ENCODE data around the gene HEXIM1. TPM values are rescaled to one million over a fixed set of nuclear protein-coding genes. Genes with fewer than 3 reads are reported as not detected.

The HEXIM1 gene
- total RNA-seq, 1 donor from 2014 or later = 22.6 TPM

DNA sequence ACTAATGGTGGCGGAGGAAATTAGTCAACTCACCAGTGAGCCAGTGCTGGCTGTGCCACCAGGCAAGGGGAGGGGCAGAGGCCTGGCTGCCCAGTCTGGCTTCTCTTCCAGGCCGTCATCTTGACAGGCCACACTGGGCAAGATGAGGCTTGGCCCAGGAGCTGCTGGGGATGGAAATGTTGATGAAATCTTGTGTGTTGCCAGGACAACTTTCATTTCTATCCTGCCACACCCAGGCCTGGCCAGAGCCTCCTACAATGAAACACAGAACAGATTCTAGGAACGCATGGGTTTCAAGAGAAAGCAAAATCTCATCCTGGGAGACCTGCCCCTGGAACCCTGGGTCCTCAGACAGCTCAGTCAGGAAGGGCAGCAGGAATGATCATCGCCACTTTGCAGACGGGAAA is 22.7 kb downstream of the HEXIM1 start:
- H3K27me3 Mint-ChIP-seq (ENCODE audit: unreplicated experiment) = peaks cover 3% of the 10 kb centered on the region
- no peak for DNase-seq (ENCODE audit: low spot score)

GRCh38 chr17:45171338-45172231 is 23.3 kb downstream of the HEXIM1 start:
- peak overlapping the region; percentile 88 for H3K27ac Mint-ChIP-seq (ENCODE audit: unreplicated experiment)
- no peak for DNase-seq (ENCODE audit: low spot score)
- peaks cover 3% of the 10 kb centered on the region for H3K27me3 Mint-ChIP-seq (ENCODE audit: unreplicated experiment)
- H3K9me3 Mint-ChIP-seq (ENCODE audit: unreplicated experiment) = no peaks in the 10 kb centered on the region
- H3K4me3 Mint-ChIP-seq (ENCODE audit: unreplicated experiment) = no peak overlapping the region
- H3K36me3 Mint-ChIP-seq (ENCODE audit: low read depth, unreplicated experiment) = no peaks in the 10 kb centered on the region
- peaks cover 22% of the 10 kb centered on the region for H3K4me1 Mint-ChIP-seq (ENCODE audit: unreplicated experiment)
- TF ChIP-seq, protein P1, sequence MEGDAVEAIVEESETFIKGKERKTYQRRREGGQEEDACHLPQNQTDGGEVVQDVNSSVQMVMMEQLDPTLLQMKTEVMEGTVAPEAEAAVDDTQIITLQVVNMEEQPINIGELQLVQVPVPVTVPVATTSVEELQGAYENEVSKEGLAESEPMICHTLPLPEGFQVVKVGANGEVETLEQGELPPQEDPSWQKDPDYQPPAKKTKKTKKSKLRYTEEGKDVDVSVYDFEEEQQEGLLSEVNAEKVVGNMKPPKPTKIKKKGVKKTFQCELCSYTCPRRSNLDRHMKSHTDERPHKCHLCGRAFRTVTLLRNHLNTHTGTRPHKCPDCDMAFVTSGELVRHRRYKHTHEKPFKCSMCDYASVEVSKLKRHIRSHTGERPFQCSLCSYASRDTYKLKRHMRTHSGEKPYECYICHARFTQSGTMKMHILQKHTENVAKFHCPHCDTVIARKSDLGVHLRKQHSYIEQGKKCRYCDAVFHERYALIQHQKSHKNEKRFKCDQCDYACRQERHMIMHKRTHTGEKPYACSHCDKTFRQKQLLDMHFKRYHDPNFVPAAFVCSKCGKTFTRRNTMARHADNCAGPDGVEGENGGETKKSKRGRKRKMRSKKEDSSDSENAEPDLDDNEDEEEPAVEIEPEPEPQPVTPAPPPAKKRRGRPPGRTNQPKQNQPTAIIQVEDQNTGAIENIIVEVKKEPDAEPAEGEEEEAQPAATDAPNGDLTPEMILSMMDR (IDR thresholded peaks at IDR 0.05; ENCODE audit: unreplicated experiment) = no peak

More for the DNA sequence above, 22.7 kb downstream of the HEXIM1 start:
- H3K27ac Mint-ChIP-seq (ENCODE audit: unreplicated experiment) = peak overlapping the region; percentile 88
- no peaks in the 10 kb centered on the region for H3K36me3 Mint-ChIP-seq (ENCODE audit: low read depth, unreplicated experiment)
- peaks cover 22% of the 10 kb centered on the region for H3K4me1 Mint-ChIP-seq (ENCODE audit: unreplicated experiment)
- H3K4me3 Mint-ChIP-seq (ENCODE audit: unreplicated experiment) = no peak overlapping the region
- H3K9me3 Mint-ChIP-seq (ENCODE audit: unreplicated experiment) = no peaks in the 10 kb centered on the region
- TF ChIP-seq, protein P1 (IDR thresholded peaks at IDR 0.05; ENCODE audit: unreplicated experiment) = no peak

- Mint-ChIP-seq H3K4me3 (ENCODE audit: unreplicated experiment) (no peak overlapping the region), H3K4me1 (ENCODE audit: unreplicated experiment) (peaks cover 22% of the 10 kb centered on the region), H3K36me3 (ENCODE audit: low read depth, unreplicated experiment) (no peaks in the 10 kb centered on the region), H3K9me3 (ENCODE audit: unreplicated experiment) (no peaks in the 10 kb centered on the region), H3K27ac (ENCODE audit: unreplicated experiment) (no peak overlapping the region), H3K27me3 (ENCODE audit: unreplicated experiment) (peaks cover 3% of the 10 kb centered on the region)
- TF ChIP-seq, protein P1 (IDR thresholded peaks at IDR 0.05; ENCODE audit: unreplicated experiment) = no peak
- no peak for DNase-seq (ENCODE audit: low spot score)
Observed at GRCh38 chr17:45172232-45172540, 23.9 kb downstream of the HEXIM1 start.

- Mint-ChIP-seq H3K27me3 (ENCODE audit: unreplicated experiment) (peaks cover 3% of the 10 kb centered on the region), H3K4me1 (ENCODE audit: unreplicated experiment) (peaks cover 22% of the 10 kb centered on the region), H3K36me3 (ENCODE audit: low read depth, unreplicated experiment) (no peaks in the 10 kb centered on the region), H3K4me3 (ENCODE audit: unreplicated experiment) (no peak overlapping the region), H3K27ac (ENCODE audit: unreplicated experiment) (no peak overlapping the region), H3K9me3 (ENCODE audit: unreplicated experiment) (no peaks in the 10 kb centered on the region)
- DNase-seq (ENCODE audit: low spot score) = no peak
- TF ChIP-seq, protein P1 (IDR thresholded peaks at IDR 0.05; ENCODE audit: unreplicated experiment) = no peak
Observed at GRCh38 chr17:45172541-45173286, 24.4 kb downstream of the HEXIM1 start.

DNA sequence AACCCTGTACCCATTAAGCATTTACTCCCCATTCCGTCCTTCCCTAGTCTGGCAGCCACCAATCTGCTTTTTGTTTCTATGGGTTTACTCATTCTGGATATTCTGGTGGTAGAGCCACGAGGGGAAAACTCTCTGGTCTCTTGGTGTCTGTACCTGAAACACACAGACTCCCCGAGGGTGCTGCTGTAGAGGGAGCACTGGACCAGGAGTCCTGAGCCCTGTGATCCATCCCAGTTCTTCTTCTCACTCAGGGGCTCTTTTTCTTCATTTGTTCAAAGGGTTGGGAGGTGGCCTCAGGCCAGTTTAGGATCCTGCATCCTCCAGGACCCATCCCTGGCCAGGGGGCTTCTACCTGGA is 27.5 kb downstream of the HEXIM1 start:
- Mint-ChIP-seq H3K4me1 (ENCODE audit: unreplicated experiment) (peaks cover 20% of the 10 kb centered on the region), H3K36me3 (ENCODE audit: low read depth, unreplicated experiment) (no peaks in the 10 kb centered on the region), H3K27ac (ENCODE audit: unreplicated experiment) (no peak overlapping the region), H3K9me3 (ENCODE audit: unreplicated experiment) (no peaks in the 10 kb centered on the region), H3K4me3 (ENCODE audit: unreplicated experiment) (no peak overlapping the region), H3K27me3 (ENCODE audit: unreplicated experiment) (peaks cover 4% of the 10 kb centered on the region)
- TF ChIP-seq, protein P1 (IDR thresholded peaks at IDR 0.05; ENCODE audit: unreplicated experiment) = no peak
- no peak for DNase-seq (ENCODE audit: low spot score)

Data from endothelial cell (in vitro differentiated cells).